Astrocyte of the cerebellum (primary cell): Measurements from ENCODE around the gene ADAM22.
"Not testable (repeated sequence)": the region's sequence is repeated elsewhere in the genome, so short reads cannot be mapped to it uniquely, and the experiment has no call there.

Experiments used
- DNase-seq: peaks from one replicate; pipeline ENCODE4 v3.0.0-alpha.2; 2011; ENCODE audit warnings: low read depth
- H3K4me3 ChIP-seq: 2 replicates; pipeline ENCODE4 v1.5.1; 2011; ENCODE audit warnings: mild to moderate bottlenecking, low read depth, low read length, moderate library complexity
- CTCF ChIP-seq: IDR thresholded peaks from 2 replicates; pipeline ENCODE4 v1.5.1; 2012; ENCODE audit warnings: low read length, low read depth, moderate library complexity, mild to moderate bottlenecking; ENCODE audit errors: missing control alignments
- in situ Hi-C: cut with HindIII; loops from 2 replicates; pipeline ENCODE4 v1.10.0; 2017; ENCODE audit warnings: low sequenced_read_pairs

Gene ADAM22

GRCh38 chr7:88151119-88151790 is 217.2 kb downstream of the ADAM22 start:
- no peak overlapping the region for H3K4me3 ChIP-seq
- in situ Hi-C loops = no loop called here
- DNase-seq = no peak
- TF ChIP-seq CTCF = no peak

GRCh38 chr7:88153378-88153777 is 219.3 kb downstream of the ADAM22 start:
- no peak for DNase-seq
- no peak overlapping the region for H3K4me3 ChIP-seq
- in situ Hi-C loops = no loop called here
- TF ChIP-seq CTCF = no peak

GRCh38 chr7:88155756-88156155 is 221.7 kb downstream of the ADAM22 start:
- no peak overlapping the region for H3K4me3 ChIP-seq
- no peak for TF ChIP-seq CTCF
- in situ Hi-C loops = no loop called here
- DNase-seq = no peak

GRCh38 chr7:88156356-88156755 is 222.3 kb downstream of the ADAM22 start:
- no peak for DNase-seq
- TF ChIP-seq CTCF = no peak
- H3K4me3 ChIP-seq = no peak overlapping the region
- in situ Hi-C loops = no loop called here

GRCh38 chr7:88159741-88160140 is 225.7 kb downstream of the ADAM22 start:
- DNase-seq, in situ Hi-C loops, H3K4me3 ChIP-seq: not testable (repeated sequence)

- TF ChIP-seq CTCF = no peak
- in situ Hi-C loops = no loop called here
- no peak for DNase-seq
- no peak overlapping the region for H3K4me3 ChIP-seq
Observed at GRCh38 chr7:88165697-88166096, 231.6 kb downstream of the ADAM22 start.

GRCh38 chr7:88167223-88167622 is 233.2 kb downstream of the ADAM22 start:
- H3K4me3 ChIP-seq = no peak overlapping the region
- DNase-seq = no peak
- no peak for TF ChIP-seq CTCF
- in situ Hi-C loops = no loop called here
